AG10803 (cell line): Measurements from ENCODE around the gene DCBLD1.

ENCODE experiments used
- DNase-seq: peaks from one replicate; pipeline ENCODE4 v3.0.0; 2010; ENCODE audit warnings: low read depth
- H3K4me3 ChIP-seq: 2 replicates; pipeline ENCODE4 v1.5.1; 2011; ENCODE audit warnings: mild to moderate bottlenecking, low read length, control low read depth
- TF ChIP-seq, protein P1 (sequence below): conservative IDR thresholded peaks from 2 replicates; pipeline ENCODE4 v1.5.1; 2011; ENCODE audit warnings: mild to moderate bottlenecking, low read length, control low read depth, inconsistent platforms

DCBLD1 gene

DNA sequence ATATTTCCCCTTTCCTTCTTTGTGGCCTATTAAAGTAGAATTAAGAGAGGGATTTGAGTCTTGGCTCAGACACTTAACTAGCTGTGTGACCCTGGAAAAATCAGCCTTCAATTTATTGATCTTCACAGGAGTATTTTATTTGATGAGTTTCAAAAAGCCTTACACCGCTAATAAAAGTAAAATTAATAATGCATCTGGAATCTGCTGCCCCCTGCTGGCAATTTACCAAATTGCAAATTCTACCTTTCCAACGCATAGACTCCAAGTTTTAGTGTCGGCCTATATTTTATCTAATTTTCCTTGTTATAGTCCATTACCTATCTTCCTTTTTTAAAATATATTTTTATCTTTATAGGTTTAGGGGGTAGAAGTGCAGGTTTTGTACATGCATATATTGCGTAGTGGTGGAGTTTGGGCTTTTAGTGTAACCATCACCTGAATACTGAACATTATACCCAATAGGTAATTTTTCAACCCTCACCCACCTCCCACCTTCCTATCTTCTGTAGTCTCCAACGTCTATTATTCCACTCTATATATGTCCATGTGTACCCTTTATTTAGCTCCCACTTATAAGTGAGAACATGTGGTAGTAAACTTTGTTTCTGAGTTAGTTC is 73.5 kb downstream of the DCBLD1 start:
- no peak overlapping the region for H3K4me3 ChIP-seq
- DNase-seq = peak; percentile 21
- TF ChIP-seq, protein P1, sequence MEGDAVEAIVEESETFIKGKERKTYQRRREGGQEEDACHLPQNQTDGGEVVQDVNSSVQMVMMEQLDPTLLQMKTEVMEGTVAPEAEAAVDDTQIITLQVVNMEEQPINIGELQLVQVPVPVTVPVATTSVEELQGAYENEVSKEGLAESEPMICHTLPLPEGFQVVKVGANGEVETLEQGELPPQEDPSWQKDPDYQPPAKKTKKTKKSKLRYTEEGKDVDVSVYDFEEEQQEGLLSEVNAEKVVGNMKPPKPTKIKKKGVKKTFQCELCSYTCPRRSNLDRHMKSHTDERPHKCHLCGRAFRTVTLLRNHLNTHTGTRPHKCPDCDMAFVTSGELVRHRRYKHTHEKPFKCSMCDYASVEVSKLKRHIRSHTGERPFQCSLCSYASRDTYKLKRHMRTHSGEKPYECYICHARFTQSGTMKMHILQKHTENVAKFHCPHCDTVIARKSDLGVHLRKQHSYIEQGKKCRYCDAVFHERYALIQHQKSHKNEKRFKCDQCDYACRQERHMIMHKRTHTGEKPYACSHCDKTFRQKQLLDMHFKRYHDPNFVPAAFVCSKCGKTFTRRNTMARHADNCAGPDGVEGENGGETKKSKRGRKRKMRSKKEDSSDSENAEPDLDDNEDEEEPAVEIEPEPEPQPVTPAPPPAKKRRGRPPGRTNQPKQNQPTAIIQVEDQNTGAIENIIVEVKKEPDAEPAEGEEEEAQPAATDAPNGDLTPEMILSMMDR = peak; percentile 77

DNA sequence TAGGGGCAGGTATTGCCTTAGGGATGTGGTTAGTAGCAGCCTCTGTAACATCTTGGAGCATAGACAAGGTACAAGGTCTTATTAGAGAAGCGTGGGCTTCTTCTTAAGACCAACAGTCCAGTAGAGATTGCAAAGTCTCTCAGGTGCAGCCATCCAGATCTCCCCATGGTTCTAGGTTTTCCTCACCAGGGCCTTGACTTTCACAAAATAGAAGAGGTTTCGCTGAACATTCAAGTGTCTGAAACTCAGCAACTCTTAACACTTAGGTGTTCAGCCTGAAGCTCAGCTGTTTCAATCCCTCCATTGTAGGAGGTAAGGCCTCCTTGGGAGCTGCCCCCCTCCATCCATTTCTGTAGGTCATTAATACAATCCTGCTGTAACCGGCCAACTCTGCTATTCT is 75.5 kb downstream of the DCBLD1 start:
- no peak overlapping the region for H3K4me3 ChIP-seq
- TF ChIP-seq, protein P1 = no peak
- DNase-seq = no peak

DNA sequence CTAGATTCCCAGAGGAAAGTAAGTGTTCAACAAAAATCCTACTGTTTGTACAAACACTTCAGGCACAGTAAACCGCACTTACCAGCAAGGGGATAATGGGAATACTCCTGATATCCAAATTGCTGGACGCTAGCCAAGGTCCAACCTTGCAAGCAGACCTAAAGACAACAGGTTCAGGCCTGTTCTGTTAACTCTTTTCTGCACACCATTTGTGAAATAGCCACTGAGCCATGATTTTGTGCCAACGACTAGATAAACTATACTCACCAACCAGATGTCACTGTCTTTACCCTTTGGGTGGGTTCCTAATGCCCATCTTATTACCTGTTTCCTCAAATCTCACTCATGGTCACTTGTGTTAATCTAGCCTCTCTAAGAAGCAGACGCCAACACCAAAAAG is 76.3 kb downstream of the DCBLD1 start:
- DNase-seq = no peak
- no peak overlapping the region for H3K4me3 ChIP-seq
- TF ChIP-seq, protein P1 = no peak

- no peak overlapping the region for H3K4me3 ChIP-seq
- DNase-seq = no peak
Observed at GRCh38 chr6:117559299-117559698, 76.8 kb downstream of the DCBLD1 start.

GRCh38 chr6:117561128-117561527 is 78.7 kb downstream of the DCBLD1 start:
- no peak for DNase-seq
- TF ChIP-seq, protein P1 = no peak
- no peak overlapping the region for H3K4me3 ChIP-seq

More at GRCh38 chr6:117559299-117559698, 76.8 kb downstream of the DCBLD1 start:
- TF ChIP-seq, protein P1 = no peak

DNA sequence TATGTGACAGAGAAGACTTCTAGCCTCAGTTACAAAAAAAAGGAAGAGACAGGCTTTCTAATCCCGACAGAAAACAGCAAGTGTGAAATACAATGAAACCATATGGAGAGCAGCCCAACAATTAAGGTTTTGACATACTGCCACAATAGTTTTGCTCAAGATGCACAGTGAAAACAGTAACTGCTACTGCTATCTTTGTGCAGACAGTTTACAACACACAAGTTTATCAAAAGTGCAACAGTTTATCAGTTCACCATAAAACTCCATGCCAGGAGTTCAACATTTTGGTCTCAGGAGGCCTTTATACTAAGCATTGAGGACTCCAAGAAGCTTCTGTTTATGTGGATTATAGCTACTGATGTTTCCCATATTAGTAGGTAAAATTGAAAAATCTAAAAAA is 82.2 kb downstream of the DCBLD1 start:
- no peak overlapping the region for H3K4me3 ChIP-seq
- DNase-seq = no peak
- TF ChIP-seq, protein P1 = no peak

- DNase-seq = no peak
- TF ChIP-seq, protein P1 = no peak
- no peak overlapping the region for H3K4me3 ChIP-seq
Observed at GRCh38 chr6:117568247-117568646, 85.8 kb downstream of the DCBLD1 start.
